ENCODE results near the gene THRSP. TPM values are rescaled to one million over a fixed set of nuclear protein-coding genes. Genes with fewer than 3 reads are reported as not detected.

The THRSP gene
- total and polyA plus RNA-seq, 2 donors (not counting 1 experiment from before 2014, with no cell fraction given) = under 0.01 to 0.19 TPM

DNA sequence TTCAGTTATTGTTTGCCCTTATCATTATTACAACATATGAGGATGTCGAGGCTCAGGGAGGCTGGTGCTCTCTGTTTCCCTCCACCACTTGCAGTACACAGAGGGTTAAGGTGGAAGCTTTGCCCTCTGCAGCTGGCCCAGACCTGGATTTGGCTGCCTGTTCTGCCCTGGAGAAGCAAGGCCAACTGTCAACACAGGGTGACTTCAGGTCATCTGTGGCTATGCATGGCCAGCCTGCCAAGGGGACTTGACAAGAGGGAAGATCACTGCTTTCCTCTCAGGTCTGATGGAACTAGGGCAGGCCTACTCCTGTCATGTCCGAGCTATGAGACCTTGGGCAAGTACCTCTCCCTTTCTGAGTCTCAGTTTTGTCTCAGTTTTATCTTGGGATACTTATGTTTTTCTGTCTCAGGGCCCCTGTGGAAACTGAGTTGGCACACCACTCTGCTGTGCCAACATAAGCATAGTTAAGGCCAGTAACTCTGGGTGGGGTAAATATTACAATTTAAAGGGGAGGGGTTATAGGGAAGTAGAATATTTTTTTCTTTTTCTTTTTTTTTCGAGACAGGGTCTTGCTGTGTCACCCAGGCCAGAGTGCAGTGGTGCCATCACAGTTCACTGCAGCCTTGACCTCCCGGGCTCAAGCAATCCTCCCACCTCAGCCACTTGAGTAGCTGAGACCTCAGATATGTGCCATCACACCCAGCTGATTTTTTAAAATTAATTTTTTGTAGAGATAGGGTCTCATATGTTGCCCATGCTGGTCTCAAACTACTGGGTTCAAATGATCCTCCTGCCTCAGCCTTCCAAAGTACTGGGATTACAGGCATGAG lies 2.4 kb upstream of the THRSP start:
- H4K20me1 ChIP-seq (ENCODE audit: control insufficient read depth, extremely low read depth, insufficient read depth, low read length) = no peaks in the 10 kb centered on the region
- TF ChIP-seq EZH2 (IDR thresholded peaks at IDR 0.05; ENCODE audit: low read length, missing control alignments) = no peak
- TF ChIP-seq, protein P1, sequence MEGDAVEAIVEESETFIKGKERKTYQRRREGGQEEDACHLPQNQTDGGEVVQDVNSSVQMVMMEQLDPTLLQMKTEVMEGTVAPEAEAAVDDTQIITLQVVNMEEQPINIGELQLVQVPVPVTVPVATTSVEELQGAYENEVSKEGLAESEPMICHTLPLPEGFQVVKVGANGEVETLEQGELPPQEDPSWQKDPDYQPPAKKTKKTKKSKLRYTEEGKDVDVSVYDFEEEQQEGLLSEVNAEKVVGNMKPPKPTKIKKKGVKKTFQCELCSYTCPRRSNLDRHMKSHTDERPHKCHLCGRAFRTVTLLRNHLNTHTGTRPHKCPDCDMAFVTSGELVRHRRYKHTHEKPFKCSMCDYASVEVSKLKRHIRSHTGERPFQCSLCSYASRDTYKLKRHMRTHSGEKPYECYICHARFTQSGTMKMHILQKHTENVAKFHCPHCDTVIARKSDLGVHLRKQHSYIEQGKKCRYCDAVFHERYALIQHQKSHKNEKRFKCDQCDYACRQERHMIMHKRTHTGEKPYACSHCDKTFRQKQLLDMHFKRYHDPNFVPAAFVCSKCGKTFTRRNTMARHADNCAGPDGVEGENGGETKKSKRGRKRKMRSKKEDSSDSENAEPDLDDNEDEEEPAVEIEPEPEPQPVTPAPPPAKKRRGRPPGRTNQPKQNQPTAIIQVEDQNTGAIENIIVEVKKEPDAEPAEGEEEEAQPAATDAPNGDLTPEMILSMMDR (conservative IDR thresholded peaks at IDR 0.05 in 1 of 2, IDR thresholded peaks at IDR 0.05 in 1 of 2; ENCODE audit: low read depth in 1 of 2, low read length in 2 of 2) = no peak
- H3K79me2 ChIP-seq (ENCODE audit: control insufficient read depth, insufficient read depth, low read length) = no peaks in the 10 kb centered on the region
- H2AFZ ChIP-seq (ENCODE audit: low read length) = no peak overlapping the region
- no peak overlapping the region for H3K27ac ChIP-seq (ENCODE audit: insufficient read depth, low read length)
- DNase-seq (ENCODE audit: low read depth in 2 of 2) = no peak
- no peak overlapping the region for H3K4me3 ChIP-seq (replicated peaks in 1 of 4; ENCODE audit: control extremely low read depth in 1 of 4, insufficient read depth in 1 of 4, low read depth in 3 of 4, low read length in 4 of 4)
- no peak overlapping the region for H3K9ac ChIP-seq (ENCODE audit: insufficient read depth, low read length)
- no peak overlapping the region for H3K4me2 ChIP-seq (ENCODE audit: extremely low read depth, insufficient read depth, low read length)
- H3K36me3 ChIP-seq (ENCODE audit: control insufficient read depth, insufficient read depth, low read length) = no peaks in the 10 kb centered on the region
- H3K9me3 ChIP-seq (ENCODE audit: control insufficient read depth, insufficient read depth, low read depth, low read length) = no peaks in the 10 kb centered on the region
- no peaks in the 10 kb centered on the region for H3K27me3 ChIP-seq (ENCODE audit: control insufficient read depth, insufficient read depth, low read length)
- H3K4me1 ChIP-seq (ENCODE audit: control insufficient read depth, extremely low read depth, insufficient read depth, low read length) = no peaks in the 10 kb centered on the region

DNA sequence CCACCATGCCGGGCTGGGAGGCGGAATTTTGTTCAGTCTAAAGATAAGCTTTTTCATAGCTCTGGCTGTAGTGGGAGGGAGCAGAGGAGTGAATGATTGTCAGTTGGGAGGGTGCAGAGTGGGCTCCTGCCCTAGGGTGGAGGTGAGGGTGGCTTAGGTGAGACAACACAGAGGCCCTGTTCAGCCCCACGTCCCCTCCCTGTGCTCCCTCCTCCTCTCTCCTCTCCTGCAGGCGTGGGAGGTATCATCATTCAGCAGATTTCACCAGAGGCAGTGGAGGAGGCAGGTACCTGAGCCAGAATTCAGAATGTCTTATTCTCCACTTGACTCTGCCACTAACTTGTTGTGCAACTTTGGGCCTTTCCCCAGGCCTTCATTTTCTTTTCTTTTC lies 1.7 kb upstream of the THRSP start:
- H3K27me3 ChIP-seq (ENCODE audit: control insufficient read depth, insufficient read depth, low read length) = no peaks in the 10 kb centered on the region
- no peaks in the 10 kb centered on the region for H3K79me2 ChIP-seq (ENCODE audit: control insufficient read depth, insufficient read depth, low read length)
- H3K4me1 ChIP-seq (ENCODE audit: control insufficient read depth, extremely low read depth, insufficient read depth, low read length) = no peaks in the 10 kb centered on the region
- no peak for DNase-seq (ENCODE audit: low read depth in 2 of 2)
- no peak overlapping the region for H3K9ac ChIP-seq (ENCODE audit: insufficient read depth, low read length)
- no peak overlapping the region for H3K4me2 ChIP-seq (ENCODE audit: extremely low read depth, insufficient read depth, low read length)
- H2AFZ ChIP-seq (ENCODE audit: low read length) = no peak overlapping the region
- H3K9me3 ChIP-seq (ENCODE audit: control insufficient read depth, insufficient read depth, low read depth, low read length) = no peaks in the 10 kb centered on the region
- TF ChIP-seq EZH2 (IDR thresholded peaks at IDR 0.05; ENCODE audit: low read length, missing control alignments) = no peak
- TF ChIP-seq, protein P1 (conservative IDR thresholded peaks at IDR 0.05 in 1 of 2, IDR thresholded peaks at IDR 0.05 in 1 of 2; ENCODE audit: low read depth in 1 of 2, low read length in 2 of 2) = no peak
- no peaks in the 10 kb centered on the region for H4K20me1 ChIP-seq (ENCODE audit: control insufficient read depth, extremely low read depth, insufficient read depth, low read length)
- H3K4me3 ChIP-seq (replicated peaks in 1 of 4; ENCODE audit: control extremely low read depth in 1 of 4, insufficient read depth in 1 of 4, low read depth in 3 of 4, low read length in 4 of 4) = no peak overlapping the region
- H3K36me3 ChIP-seq (ENCODE audit: control insufficient read depth, insufficient read depth, low read length) = no peaks in the 10 kb centered on the region
- H3K27ac ChIP-seq (ENCODE audit: insufficient read depth, low read length) = no peak overlapping the region

DNA sequence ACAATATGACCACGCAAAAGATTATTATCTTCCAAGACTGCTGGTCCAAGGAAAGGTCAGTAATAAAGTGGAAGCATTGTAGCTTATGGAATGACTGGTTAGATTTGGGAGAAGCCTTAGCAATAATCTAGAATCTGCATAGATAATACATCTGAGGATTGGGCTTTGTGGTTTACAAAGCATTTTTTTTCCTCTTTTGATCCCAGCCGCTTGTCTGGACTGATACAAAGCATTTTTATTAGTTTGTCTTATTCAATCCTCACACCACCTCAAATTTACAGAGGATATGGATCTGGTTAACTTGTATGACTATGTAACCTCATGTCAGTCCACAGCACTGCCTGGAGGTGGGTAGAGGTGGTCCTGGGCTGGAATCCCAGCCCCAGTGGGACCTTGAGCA lies 990 bp upstream of the THRSP start:
- H3K4me1 ChIP-seq (ENCODE audit: control insufficient read depth, extremely low read depth, insufficient read depth, low read length) = no peaks in the 10 kb centered on the region
- H3K9ac ChIP-seq (ENCODE audit: insufficient read depth, low read length) = no peak overlapping the region
- no peak overlapping the region for H3K4me2 ChIP-seq (ENCODE audit: extremely low read depth, insufficient read depth, low read length)
- TF ChIP-seq EZH2 (IDR thresholded peaks at IDR 0.05; ENCODE audit: low read length, missing control alignments) = no peak
- TF ChIP-seq, protein P1 (conservative IDR thresholded peaks at IDR 0.05 in 1 of 2, IDR thresholded peaks at IDR 0.05 in 1 of 2; ENCODE audit: low read depth in 1 of 2, low read length in 2 of 2) = no peak
- no peaks in the 10 kb centered on the region for H3K79me2 ChIP-seq (ENCODE audit: control insufficient read depth, insufficient read depth, low read length)
- H2AFZ ChIP-seq (ENCODE audit: low read length) = no peak overlapping the region
- H3K9me3 ChIP-seq (ENCODE audit: control insufficient read depth, insufficient read depth, low read depth, low read length) = no peaks in the 10 kb centered on the region
- DNase-seq (ENCODE audit: low read depth in 2 of 2) = no peak
- H3K36me3 ChIP-seq (ENCODE audit: control insufficient read depth, insufficient read depth, low read length) = peaks cover 2% of the 10 kb centered on the region
- no peaks in the 10 kb centered on the region for H4K20me1 ChIP-seq (ENCODE audit: control insufficient read depth, extremely low read depth, insufficient read depth, low read length)
- no peak overlapping the region for H3K4me3 ChIP-seq (replicated peaks in 1 of 4; ENCODE audit: control extremely low read depth in 1 of 4, insufficient read depth in 1 of 4, low read depth in 3 of 4, low read length in 4 of 4)
- H3K27ac ChIP-seq (ENCODE audit: insufficient read depth, low read length) = no peak overlapping the region
- no peaks in the 10 kb centered on the region for H3K27me3 ChIP-seq (ENCODE audit: control insufficient read depth, insufficient read depth, low read length)

All from fibroblast of lung (primary cell).